Peyer's patch (tissue), 4 donors: Measurements from ENCODE around the gene RAD51B.

Experiments used
- POLR2A ChIP-seq, 2 donors: fragments of 450-650 bp; IDR thresholded peaks; one replicate each; pipeline ENCODE4 v1.5.1; 2017; ENCODE audit warnings: antibody characterized with exemption in 2 of 2, mild to moderate bottlenecking in 2 of 2, moderate library complexity in 2 of 2
- TF ChIP-seq, protein P1 (sequence below), 6 experiments: fragments of 450-650 bp in 4 of 6; fragments of 200-600 bp in 2 of 6; sonication (generic) in 1 of 6; IDR thresholded peaks; one replicate each; pipeline ENCODE4 v1.5.1; 2017 to 2019; ENCODE audit warnings: antibody characterized with exemption in 6 of 6, mild to moderate bottlenecking in 3 of 6, moderate library complexity in 1 of 6

DNA sequence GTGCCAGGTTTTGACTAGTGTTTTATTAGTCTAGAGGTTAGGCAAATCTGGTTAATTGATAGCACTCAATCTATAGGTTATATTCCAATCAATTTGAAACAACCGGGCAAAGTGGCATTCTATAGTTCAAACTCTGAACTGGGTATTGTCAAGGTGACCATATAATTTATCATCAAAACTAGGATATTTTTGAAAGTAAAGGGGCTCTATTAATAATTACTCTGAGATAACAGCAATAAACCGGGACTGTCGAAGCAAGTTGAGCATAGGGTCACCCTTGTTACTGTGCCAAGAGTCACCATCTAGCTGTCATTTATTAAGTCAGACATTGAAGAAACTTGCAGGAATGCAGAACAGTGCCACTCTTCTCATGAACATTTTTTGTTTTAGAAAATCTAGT, 321.2 kb downstream of the RAD51B start:
- TF ChIP-seq, protein P1, sequence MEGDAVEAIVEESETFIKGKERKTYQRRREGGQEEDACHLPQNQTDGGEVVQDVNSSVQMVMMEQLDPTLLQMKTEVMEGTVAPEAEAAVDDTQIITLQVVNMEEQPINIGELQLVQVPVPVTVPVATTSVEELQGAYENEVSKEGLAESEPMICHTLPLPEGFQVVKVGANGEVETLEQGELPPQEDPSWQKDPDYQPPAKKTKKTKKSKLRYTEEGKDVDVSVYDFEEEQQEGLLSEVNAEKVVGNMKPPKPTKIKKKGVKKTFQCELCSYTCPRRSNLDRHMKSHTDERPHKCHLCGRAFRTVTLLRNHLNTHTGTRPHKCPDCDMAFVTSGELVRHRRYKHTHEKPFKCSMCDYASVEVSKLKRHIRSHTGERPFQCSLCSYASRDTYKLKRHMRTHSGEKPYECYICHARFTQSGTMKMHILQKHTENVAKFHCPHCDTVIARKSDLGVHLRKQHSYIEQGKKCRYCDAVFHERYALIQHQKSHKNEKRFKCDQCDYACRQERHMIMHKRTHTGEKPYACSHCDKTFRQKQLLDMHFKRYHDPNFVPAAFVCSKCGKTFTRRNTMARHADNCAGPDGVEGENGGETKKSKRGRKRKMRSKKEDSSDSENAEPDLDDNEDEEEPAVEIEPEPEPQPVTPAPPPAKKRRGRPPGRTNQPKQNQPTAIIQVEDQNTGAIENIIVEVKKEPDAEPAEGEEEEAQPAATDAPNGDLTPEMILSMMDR (IDR thresholded peaks at IDR 0.05), result no peak
- no peak for TF ChIP-seq POLR2A (IDR thresholded peaks at IDR 0.05)
